GM18505 (cell line): ENCODE data around the gene HBZ.
A peak's percentile ranks its signal among the peaks of the same experiment; 100 is the strongest.

ENCODE experiments used
- ATAC-seq: cut with Tn5 transposase; IDR thresholded peaks from one replicate; pipeline ENCODE4 v1.9.1; 2021; ENCODE audit not compliant: unreplicated experiment
- POLR2A ChIP-seq: IDR thresholded peaks from 4 replicates; pipeline ENCODE4 v1.6.1; 2011; ENCODE audit warnings: borderline replicate concordance; ENCODE audit not compliant: insufficient read depth, insufficient read length; ENCODE audit errors: extremely low read depth

The HBZ gene

DNA sequence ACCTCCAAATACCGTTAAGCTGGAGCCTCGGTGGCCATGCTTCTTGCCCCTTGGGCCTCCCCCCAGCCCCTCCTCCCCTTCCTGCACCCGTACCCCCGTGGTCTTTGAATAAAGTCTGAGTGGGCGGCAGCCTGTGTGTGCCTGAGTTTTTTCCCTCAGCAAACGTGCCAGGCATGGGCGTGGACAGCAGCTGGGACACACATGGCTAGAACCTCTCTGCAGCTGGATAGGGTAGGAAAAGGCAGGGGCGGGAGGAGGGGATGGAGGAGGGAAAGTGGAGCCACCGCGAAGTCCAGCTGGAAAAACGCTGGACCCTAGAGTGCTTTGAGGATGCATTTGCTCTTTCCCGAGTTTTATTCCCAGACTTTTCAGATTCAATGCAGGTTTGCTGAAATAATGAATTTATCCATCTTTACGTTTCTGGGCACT is 25.0 kb downstream of the HBZ start:
- TF ChIP-seq POLR2A = no peak
- no peak for ATAC-seq

DNA sequence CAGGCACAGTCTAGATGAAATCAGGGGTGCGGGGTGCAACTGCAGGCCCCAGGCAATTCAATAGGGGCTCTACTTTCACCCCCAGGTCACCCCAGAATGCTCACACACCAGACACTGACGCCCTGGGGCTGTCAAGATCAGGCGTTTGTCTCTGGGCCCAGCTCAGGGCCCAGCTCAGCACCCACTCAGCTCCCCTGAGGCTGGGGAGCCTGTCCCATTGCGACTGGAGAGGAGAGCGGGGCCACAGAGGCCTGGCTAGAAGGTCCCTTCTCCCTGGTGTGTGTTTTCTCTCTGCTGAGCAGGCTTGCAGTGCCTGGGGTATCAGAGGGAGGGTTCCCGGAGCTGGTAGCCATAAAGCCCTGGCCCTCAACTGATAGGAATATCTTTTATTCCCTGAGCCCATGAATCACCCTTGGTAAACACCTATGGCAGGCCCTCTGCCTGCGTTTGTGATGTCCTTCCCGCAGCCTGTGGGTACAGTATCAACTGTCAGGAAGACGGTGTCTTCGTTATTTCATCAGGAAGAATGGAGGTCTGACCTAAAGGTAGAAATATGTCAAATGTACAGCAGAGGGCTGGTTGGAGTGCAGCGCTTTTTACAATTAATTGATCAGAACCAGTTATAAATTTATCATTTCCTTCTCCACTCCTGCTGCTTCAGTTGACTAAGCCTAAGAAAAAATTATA is 25.7 kb downstream of the HBZ start:
- no peak for ATAC-seq
- no peak for TF ChIP-seq POLR2A

DNA sequence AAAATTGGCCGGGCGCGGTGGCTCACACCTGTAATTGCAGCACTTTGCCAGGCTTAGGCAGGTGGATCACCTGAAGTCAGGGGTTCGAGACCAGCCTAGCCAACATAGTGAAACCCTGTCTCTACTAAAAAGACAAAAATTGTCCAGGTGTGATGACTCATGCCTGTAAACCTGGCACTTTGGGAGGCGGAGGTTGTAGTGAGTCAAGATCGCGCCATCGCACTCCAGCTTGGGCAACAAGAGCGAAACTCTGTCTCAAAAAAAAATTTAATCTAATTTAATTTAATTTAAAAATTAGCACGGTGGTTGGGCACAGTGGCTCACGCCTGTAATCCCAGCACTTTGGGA is 26.2 kb downstream of the HBZ start:
- no peak for TF ChIP-seq POLR2A
- ATAC-seq = no peak

DNA sequence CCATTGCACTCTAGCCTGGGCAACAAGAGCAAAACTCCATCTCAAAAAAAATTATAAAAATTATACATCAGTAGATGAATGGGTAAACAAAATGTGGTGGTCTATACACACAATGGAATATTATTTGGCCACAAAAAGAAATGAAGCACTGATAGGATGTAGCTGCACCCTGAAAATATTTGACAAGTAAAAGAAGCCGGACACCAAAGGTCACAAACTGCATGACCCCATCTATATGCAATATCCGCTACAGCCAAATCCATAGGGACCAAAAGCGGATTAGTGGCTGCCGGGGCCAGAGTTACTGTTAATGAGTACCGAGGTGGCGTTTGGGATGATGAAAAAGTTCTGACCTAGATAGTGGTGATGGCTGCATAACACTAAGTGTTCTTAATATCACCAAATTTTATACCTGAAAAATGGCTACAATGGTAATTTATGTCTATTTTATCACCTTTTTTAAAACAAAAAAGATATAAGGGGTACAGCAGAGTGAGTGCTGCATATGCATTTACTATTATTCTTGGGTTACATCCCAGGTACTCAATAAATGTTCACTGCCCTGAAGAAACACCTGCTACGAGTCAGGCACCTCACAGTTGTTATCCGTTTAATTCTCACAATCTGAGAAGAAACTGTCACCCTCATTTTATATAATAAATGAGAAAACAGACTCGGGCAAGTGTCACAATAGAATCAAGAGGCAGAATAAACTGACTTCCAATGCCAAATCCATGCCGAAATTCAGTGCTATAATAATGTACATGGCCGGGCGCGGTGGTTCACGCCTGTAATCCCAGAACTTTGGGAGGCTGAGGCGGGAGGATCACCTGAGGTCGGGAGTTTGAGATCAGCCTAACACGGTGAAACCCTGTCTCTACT is 27.0 kb downstream of the HBZ start:
- no peak for TF ChIP-seq POLR2A
- no peak for ATAC-seq

DNA sequence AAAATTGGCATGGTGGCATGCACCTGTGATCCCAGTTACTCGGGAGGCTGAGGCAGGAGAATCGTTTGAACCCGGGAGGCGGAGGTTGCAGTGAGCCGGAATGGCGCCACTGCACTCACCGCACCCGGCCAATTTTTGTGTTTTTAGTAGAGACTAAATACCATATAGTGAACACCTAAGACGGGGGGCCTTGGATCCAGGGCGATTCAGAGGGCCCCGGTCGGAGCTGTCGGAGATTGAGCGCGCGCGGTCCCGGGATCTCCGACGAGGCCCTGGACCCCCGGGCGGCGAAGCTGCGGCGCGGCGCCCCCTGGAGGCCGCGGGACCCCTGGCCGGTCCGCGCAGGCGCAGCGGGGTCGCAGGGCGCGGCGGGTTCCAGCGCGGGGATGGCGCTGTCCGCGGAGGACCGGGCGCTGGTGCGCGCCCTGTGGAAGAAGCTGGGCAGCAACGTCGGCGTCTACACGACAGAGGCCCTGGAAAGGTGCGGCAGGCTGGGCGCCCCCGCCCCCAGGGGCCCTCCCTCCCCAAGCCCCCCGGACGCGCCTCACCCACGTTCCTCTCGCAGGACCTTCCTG is 27.7 kb downstream of the HBZ start, which contains the start of gene HBQ1:
Gene HBQ1, plus strand, starts transcription at position 359 of the 575 bp plus-strand sequence. Its CDS starts 28 bp downstream, at position 387.
- no peak for TF ChIP-seq POLR2A
- ATAC-seq = no peak

DNA sequence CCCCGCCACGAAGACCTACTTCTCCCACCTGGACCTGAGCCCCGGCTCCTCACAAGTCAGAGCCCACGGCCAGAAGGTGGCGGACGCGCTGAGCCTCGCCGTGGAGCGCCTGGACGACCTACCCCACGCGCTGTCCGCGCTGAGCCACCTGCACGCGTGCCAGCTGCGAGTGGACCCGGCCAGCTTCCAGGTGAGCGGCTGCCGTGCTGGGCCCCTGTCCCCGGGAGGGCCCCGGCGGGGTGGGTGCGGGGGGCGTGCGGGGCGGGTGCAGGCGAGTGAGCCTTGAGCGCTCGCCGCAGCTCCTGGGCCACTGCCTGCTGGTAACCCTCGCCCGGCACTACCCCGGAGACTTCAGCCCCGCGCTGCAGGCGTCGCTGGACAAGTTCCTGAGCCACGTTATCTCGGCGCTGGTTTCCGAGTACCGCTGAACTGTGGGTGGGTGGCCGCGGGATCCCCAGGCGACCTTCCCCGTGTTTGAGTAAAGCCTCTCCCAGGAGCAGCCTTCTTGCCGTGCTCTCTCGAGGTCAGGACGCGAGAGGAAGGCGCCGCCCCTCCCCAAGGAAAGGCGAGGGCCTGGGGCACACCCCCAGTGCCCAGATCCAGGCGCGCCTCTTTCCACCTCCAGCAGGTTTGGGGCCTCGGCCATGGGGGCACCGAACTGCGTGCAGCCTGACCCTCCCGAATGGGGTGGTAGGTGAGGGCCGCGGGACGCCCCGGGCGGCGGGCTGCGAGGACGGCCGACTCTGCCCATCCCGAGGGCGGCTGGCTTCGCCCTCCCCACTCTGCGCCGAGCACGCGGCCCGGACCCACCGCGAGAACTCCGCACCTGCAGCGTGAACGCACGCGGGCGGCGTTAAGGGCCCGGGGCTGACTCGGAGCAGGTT is 28.5 kb downstream of the HBZ start:
- peak; percentile 53 for ATAC-seq

DNA sequence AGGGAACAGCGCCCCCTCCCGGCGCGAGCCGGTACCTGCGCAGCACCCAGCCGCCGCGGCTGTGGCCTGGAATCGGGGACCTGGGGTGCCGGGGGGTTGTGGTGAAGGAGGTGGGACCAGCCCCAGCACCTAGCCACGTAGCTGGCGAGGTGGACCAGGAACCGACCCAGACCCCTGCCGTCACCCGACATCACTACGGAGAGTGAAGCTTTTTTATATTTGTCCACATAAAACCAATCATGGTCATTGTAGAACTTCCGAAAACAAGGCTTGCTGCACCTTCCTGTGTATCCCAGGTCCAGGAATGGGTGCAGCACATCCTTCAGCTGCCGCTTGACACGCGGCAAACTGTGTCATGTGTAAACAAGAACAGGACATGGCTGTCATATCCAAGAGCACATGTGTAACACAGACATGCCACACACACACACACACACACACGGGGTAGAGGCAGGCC is 29.1 kb downstream of the HBZ start:
- peak; percentile 24 for TF ChIP-seq POLR2A

More for the DNA sequence above, 28.5 kb downstream of the HBZ start:
- TF ChIP-seq POLR2A = no peak

DNA sequence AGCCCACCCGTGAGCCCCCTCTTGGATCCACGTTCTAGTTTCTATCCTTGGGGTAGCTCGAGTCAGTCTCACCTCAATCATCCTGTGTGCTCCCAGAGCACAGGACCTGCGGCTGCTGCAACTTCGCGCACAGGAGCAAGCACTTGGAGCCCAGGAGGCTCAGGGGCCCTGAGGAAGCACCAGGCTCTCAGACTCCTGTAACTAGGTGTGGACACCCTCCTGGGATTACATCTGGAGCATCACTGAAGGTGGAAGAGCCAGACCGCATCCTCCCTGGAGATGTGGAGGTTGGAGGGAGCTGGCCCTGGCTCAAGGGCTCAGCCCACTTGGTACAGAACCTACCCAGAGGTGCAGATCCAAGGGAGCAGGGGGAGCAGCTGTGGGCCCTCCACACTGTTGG is 30.6 kb downstream of the HBZ start:
- no peak for ATAC-seq
- TF ChIP-seq POLR2A = no peak

More for the DNA sequence above, 29.1 kb downstream of the HBZ start:
- ATAC-seq = no peak

DNA sequence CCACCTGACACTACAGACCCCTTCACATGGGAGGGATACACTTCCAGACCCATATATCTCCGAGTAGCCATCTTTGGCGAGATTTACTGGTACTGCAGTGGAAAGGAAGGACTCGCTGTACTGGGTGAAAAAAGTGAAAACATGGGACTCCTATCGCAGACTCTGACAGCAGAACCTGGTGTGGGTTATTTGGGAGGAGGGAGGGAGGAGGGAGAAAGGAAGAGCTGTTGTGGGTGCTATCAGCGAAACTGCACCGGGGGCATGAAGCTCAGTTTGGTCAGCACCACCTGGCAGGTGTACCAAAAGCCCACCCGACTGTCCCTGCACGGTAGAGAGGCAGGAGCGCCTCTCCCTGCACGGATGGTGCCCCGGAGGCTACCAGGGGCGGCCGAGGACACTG is 32.8 kb downstream of the HBZ start:
- ATAC-seq = no peak
- no peak for TF ChIP-seq POLR2A

DNA sequence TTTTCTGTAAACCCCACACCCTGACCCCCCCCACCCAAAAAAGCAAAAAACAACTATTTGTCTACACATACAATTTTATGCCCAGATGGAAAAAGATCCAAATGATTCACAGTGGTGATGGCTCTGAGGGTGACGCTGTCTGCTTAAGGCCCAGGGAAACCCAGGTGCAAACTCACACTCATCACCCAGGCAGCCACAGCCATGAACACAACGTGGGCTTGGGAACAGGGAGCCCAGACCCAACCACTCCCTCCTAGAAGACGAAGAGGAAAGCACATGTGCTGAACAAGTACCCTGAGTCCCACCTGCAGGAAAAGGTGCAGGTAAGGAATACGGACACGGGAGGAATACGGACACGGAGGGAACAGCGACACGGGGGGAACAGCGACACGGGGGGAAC is 33.2 kb downstream of the HBZ start:
- ATAC-seq = no peak
- no peak for TF ChIP-seq POLR2A

DNA sequence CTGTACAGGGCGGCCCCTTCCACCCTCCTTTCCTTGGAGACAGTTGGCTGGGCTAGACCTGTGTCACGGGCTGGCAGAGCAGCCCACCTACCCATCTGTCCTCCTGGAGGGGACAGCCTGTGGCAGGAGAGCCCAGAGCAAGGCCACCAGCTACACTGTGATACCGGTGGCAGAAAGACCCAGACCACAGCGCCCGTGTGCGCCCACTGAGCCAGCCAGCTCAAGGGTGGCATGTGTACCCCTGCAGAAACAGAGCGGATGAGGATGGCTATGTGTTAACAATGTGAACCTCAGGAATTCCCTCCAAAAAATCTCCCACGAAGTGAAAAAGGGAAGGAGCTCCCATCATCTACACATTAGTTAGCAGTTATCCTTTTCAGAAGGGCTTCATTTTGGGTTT is 34.9 kb downstream of the HBZ start:
- TF ChIP-seq POLR2A = no peak
- no peak for ATAC-seq

DNA sequence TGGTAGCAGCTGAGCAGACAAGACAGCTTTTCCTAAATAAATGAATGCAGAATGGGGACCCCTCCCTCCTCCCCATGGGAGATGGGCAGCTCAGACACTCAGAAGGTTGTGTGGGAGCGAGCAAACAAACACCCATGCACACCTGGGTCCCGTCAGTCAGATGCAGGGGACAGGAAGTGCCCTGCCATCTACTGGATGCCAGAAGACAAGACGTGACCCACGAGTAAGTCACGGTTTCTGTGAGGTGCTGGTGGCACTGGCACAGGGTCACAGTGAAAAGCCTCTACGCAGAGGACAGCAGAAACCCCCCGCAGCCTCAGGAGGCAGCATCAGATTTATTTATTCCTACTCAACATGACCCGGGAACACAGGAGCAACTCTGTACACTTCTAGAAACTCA is 36.2 kb downstream of the HBZ start:
- no peak for TF ChIP-seq POLR2A
- ATAC-seq = no peak
